ENCODE data around the gene TPST2. TPM values are rescaled to one million over a fixed set of nuclear protein-coding genes. Genes with fewer than 3 reads are reported as not detected.

Gene TPST2
- total RNA-seq, 2 experiments from 2014 or later = 55.4 to 60.8 TPM

DNA sequence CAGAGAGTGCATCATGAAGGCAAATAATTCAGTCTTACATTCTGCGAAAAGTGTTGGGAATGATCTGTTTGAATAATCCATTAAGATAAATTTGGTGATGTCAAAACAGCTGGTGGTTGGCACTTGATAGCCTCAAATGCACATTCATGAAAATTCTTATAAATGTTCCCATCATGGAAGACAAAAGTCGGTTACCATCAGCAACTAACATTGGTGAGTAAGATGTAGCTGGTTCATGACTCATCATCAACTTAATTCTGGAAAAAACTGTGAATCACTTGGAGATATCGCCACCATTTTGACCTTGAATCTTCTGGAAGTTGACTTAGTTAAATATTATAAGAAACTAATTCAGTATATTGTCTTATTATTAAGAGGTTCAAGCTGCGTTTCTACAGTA is 16.7 kb upstream of the TPST2 start:
- Mint-ChIP-seq H3K36me3 (ENCODE audit: low read depth) (peaks cover 5% of the 10 kb centered on the region), H3K27me3 (peaks cover 7% of the 10 kb centered on the region), H3K4me3 (no peak overlapping the region), H3K4me1 (peaks cover 36% of the 10 kb centered on the region), H3K27ac (no peak overlapping the region), H3K9me3 (no peaks in the 10 kb centered on the region)
- ChIA-PET CTCF (interaction anchor here (0.7 to 1.7 kb wide), 4 partner anchors 11 to 79 kb away, joined by 3 to 8 read pairs (median 4); no protein-coding TSS in a partner anchor), POLR2A (no interaction called here)
- no peak for DNase-seq

DNA sequence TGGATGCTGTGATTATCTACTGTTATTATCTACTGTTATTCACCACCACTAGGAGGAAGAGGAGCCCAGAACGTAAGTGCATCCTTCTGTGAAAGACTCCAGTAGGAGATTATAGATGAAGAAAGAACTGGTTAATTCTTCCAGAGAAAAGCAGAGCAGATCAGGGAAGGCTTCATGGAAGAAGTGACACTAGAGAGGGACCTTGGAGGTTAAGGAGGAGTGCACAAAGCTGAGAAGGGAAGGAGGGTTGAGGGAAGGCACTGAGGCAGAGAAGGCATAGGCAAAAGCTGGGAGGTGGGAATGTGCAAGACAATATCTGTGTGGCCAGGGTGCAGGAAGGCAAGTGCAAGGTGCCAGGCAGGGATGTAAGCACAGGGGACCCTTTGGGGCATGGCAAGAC is 14.4 kb upstream of the TPST2 start:
- ChIA-PET POLR2A (interaction anchor here (1.0 kb wide), 1 partner anchor 12 kb away, joined by 3 read pairs; no protein-coding TSS in a partner anchor), CTCF (no interaction called here)
- H3K9me3 Mint-ChIP-seq = no peaks in the 10 kb centered on the region
- peaks cover 3% of the 10 kb centered on the region for H3K36me3 Mint-ChIP-seq (ENCODE audit: low read depth)
- peaks cover 18% of the 10 kb centered on the region for H3K4me1 Mint-ChIP-seq
- DNase-seq = no peak
- no peak overlapping the region for H3K27ac Mint-ChIP-seq
- H3K4me3 Mint-ChIP-seq = no peak overlapping the region
- H3K27me3 Mint-ChIP-seq = peaks cover 7% of the 10 kb centered on the region

DNA sequence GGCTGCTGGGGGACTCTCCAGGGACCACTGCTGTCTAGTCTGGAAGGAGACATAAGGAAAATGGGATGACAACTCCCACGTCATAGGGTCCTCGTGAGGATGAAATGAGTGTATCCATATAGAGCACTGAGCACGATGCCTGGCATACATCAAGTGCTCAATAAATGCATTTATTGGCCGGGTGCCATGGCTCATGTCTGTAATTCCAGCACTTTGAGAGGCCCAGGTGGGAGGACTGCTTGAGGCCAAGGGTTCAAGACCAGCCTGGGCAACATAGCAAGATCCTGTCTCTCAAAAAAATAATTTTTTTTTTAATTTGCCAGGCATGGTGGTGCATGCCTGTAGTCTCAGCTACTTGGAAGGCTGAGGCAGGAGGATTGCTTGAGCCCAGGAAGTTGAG is 12.2 kb upstream of the TPST2 start:
- H3K9me3 Mint-ChIP-seq = no peaks in the 10 kb centered on the region
- H3K4me1 Mint-ChIP-seq = peaks cover 21% of the 10 kb centered on the region
- no peaks in the 10 kb centered on the region for H3K36me3 Mint-ChIP-seq (ENCODE audit: low read depth)
- CTCF ChIA-PET = interaction anchor here (0.7 to 1.0 kb wide), 2 partner anchors 22 to 23 kb away, joined by 3 to 4 read pairs; no protein-coding TSS in a partner anchor
- H3K27me3 Mint-ChIP-seq = peaks cover 9% of the 10 kb centered on the region
- H3K4me3 Mint-ChIP-seq = no peak overlapping the region
- POLR2A ChIA-PET = no interaction called here
- no peak for DNase-seq
- H3K27ac Mint-ChIP-seq = no peak overlapping the region

DNA sequence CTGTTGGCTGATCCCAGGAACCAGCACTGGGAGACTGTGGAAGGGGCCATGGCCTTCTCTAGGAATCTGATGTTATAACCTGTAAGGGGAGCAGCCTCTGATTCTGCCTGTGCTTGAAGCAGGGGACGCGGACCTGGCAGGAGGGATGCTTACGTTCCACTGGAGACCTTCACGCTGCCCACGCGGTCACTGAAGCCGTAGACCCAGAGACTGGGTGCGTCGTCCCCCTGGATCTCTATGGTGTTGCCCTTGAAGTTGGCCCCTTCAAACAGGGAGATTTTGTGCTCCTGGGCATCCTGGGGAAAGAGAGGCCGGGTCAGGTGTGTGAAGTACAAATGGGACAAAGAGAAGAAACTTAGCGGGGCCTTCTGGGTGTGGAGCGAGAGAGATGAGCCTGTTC is 11.8 kb upstream of the TPST2 start:
- H3K27ac Mint-ChIP-seq = no peak overlapping the region
- no peaks in the 10 kb centered on the region for H3K9me3 Mint-ChIP-seq
- H3K4me1 Mint-ChIP-seq = peaks cover 25% of the 10 kb centered on the region
- H3K4me3 Mint-ChIP-seq = no peak overlapping the region
- CTCF ChIA-PET = interaction anchor here (0.7 kb wide), 1 partner anchor 22 kb away, joined by 3 read pairs; no protein-coding TSS in a partner anchor
- DNase-seq = no peak
- POLR2A ChIA-PET = no interaction called here
- no peaks in the 10 kb centered on the region for H3K36me3 Mint-ChIP-seq (ENCODE audit: low read depth)
- H3K27me3 Mint-ChIP-seq = peaks cover 11% of the 10 kb centered on the region

DNA sequence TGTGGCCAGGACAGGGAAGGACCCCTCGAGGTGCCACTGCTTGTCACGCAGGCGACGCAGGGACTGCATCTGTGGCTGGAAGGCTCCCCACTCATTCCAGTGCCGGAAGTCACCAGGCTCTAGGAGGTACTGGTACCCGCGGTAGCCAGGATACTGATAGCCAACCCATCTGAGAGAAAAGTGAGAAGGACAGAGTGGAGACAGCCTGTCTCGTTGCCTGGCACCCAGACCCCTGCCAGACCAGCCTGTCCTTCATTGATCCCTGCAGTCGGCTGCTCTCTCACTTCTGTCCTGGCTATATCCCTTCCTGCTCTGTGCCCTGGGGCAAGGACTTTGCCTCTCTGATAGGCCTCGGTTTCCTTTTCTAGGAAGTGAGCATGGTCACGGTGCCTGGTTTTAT is 9.6 kb upstream of the TPST2 start:
- no peak overlapping the region for H3K4me3 Mint-ChIP-seq
- no peak overlapping the region for H3K27ac Mint-ChIP-seq
- no peak for DNase-seq
- ChIA-PET POLR2A (no interaction called here), CTCF (no interaction called here)
- H3K9me3 Mint-ChIP-seq = no peaks in the 10 kb centered on the region
- H3K36me3 Mint-ChIP-seq (ENCODE audit: low read depth) = no peaks in the 10 kb centered on the region
- peaks cover 11% of the 10 kb centered on the region for H3K27me3 Mint-ChIP-seq
- peaks cover 27% of the 10 kb centered on the region for H3K4me1 Mint-ChIP-seq

DNA sequence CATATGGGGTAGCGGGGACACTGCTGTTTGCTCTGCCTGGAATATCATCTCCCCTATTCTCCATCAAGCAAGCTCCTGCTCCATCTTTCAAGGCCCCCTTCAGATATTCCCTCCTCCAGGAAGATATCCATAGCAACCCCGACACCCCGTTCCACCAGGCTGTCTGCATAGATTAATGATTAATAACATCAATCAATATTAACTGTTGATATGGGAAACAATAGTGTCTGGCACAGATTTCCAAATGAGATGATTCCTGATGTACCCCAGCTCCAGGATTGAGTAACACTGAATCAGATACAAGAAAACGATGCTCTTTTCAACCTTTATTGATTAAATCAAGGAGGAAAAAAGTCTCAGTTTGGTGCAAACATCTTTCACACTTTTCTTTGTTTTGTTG is 7.5 kb upstream of the TPST2 start:
- no peaks in the 10 kb centered on the region for H3K9me3 Mint-ChIP-seq
- no peaks in the 10 kb centered on the region for H3K36me3 Mint-ChIP-seq (ENCODE audit: low read depth)
- no peak overlapping the region for H3K4me3 Mint-ChIP-seq
- POLR2A ChIA-PET = interaction anchor here (0.6 to 1.7 kb wide), 2 partner anchors 10 to 75 kb away, joined by 3 read pairs; no protein-coding TSS in a partner anchor
- CTCF ChIA-PET = no interaction called here
- H3K27ac Mint-ChIP-seq = no peak overlapping the region
- no peak for DNase-seq
- H3K4me1 Mint-ChIP-seq = peaks cover 39% of the 10 kb centered on the region
- H3K27me3 Mint-ChIP-seq = peaks cover 11% of the 10 kb centered on the region

DNA sequence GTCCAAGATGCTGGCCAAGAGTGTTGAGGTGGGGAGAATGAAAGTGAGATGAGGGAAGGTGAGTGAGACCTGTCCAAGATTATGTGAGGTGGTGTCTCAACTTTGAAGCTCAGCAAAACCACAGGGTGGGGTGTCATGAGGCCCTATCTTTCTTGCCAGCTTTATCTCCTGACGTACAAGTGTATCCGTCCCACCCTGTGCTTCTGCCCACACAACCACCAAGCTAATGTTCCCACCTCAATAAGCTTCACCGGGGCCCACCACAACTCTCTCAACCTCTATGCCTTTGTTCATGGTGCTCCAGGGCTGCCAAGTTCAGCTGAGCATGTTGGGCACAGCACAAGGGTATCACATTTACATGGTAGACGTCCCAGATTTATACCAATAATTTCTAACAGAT is 7.1 kb upstream of the TPST2 start:
- Mint-ChIP-seq H3K27ac (no peak overlapping the region), H3K36me3 (ENCODE audit: low read depth) (no peaks in the 10 kb centered on the region), H3K4me1 (peaks cover 44% of the 10 kb centered on the region), H3K4me3 (no peak overlapping the region), H3K9me3 (no peaks in the 10 kb centered on the region), H3K27me3 (peaks cover 11% of the 10 kb centered on the region)
- CTCF ChIA-PET = no interaction called here
- POLR2A ChIA-PET = interaction anchor here (1.1 to 1.8 kb wide), 3 partner anchors 14 to 76 kb away, joined by 3 to 6 read pairs (median 3); no protein-coding TSS in a partner anchor
- no peak for DNase-seq

DNA sequence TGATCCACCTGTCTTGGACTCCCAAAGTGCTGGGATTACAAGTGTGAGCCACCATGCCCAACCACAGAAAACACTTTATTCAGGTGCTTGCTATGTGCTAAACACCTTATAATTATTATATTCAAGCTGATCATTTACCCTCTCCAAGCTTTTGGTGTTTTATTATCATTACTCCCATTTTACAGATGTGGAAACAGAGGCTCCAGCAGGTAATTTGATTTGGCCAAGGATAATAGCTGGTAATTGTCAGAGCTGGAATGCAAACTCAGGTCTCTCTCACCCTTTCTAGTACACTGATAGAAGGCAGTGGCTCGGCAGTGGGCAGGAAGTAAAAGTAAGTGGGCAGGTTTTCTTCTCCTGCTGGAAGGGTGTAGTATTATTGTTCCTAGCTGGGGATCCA is 3.8 kb upstream of the TPST2 start:
- H3K27ac Mint-ChIP-seq = peak overlapping the region; percentile 51
- CTCF ChIA-PET = no interaction called here
- peaks cover 8% of the 10 kb centered on the region for H3K27me3 Mint-ChIP-seq
- no peaks in the 10 kb centered on the region for H3K9me3 Mint-ChIP-seq
- H3K36me3 Mint-ChIP-seq (ENCODE audit: low read depth) = peaks cover under 1% of the 10 kb centered on the region
- peaks cover 61% of the 10 kb centered on the region for H3K4me1 Mint-ChIP-seq
- POLR2A ChIA-PET = interaction anchor here (0.9 to 3.6 kb wide), 4 partner anchors 12 to 80 kb away, joined by 3 to 16 read pairs (median 3); no protein-coding TSS in a partner anchor
- DNase-seq = no peak
- no peak overlapping the region for H3K4me3 Mint-ChIP-seq

DNA sequence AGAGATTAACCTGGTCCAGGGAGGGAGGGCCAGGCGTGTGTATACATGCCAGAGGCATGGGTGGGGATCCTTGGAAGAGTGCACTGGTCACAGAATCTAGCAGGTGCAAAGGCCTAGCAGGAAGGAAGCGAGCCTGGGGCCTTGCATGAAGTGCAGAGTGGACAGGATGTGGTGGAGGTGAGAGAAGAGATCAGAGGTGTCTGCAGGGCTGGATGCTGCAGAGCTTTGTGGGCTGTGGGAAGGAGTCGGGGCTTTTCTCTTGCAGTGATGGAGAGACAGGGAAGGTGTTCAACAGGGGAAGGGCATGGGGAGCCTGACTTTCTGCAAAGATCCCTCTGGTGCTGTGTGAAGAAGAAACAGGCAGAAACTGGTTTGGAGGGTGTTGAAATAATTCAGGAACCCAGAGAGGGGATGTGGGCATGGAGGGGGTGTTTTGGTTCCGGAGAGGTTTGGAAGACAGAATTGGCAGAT is 2.5 kb upstream of the TPST2 start:
- peak overlapping the region; percentile 45 for H3K4me3 Mint-ChIP-seq
- DNase-seq = peak; percentile 80
- peak overlapping the region; percentile 82 for H3K27ac Mint-ChIP-seq
- ChIA-PET POLR2A (interaction anchor here (0.6 to 3.6 kb wide), 6 partner anchors 12 to 81 kb away, joined by 3 to 16 read pairs (median 5); no protein-coding TSS in a partner anchor), CTCF (interaction anchor here (0.6 to 1.3 kb wide), 3 partner anchors 13 to 89 kb away, joined by 3 to 4 read pairs (median 3); no protein-coding TSS in a partner anchor)
- peaks cover 69% of the 10 kb centered on the region for H3K4me1 Mint-ChIP-seq
- peaks cover 4% of the 10 kb centered on the region for H3K27me3 Mint-ChIP-seq
- peaks cover 2% of the 10 kb centered on the region for H3K9me3 Mint-ChIP-seq
- H3K36me3 Mint-ChIP-seq (ENCODE audit: low read depth) = peaks cover 10% of the 10 kb centered on the region

DNA sequence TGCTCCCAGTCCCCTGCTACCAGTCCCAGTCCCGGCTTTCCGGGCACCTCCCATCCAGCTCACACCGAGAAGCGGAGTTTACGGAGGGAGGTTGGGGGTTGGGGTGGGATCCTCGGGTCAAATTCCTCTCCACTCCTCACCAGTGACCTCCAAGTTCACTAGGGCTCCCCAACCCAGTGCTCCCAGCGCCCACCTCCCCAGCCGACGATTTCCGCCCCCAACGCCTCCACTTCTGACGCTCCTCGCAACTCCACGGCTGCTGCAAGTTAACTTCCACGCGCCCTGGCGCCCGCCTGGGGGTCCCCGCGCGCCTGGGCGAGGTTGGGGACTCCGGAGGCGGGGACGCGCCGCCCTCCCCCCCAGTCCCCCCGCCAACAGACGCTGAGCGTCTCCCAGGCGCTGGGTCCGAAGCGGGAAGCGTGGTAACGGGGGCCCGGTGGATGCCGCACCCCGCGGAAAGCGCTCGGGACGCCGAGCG is 526 bp downstream of the TPST2 start:
- Mint-ChIP-seq H3K9me3 (peaks cover 2% of the 10 kb centered on the region), H3K36me3 (ENCODE audit: low read depth) (peaks cover 27% of the 10 kb centered on the region), H3K27me3 (no peaks in the 10 kb centered on the region), H3K4me3 (peak overlapping the region; percentile 90), H3K27ac (peak overlapping the region; percentile 69), H3K4me1 (peaks cover 85% of the 10 kb centered on the region)
- ChIA-PET CTCF (interaction anchor here (1.3 kb wide), 1 partner anchor 46 kb away, joined by 3 read pairs; no protein-coding TSS in a partner anchor), POLR2A (interaction anchor here (1.0 to 1.9 kb wide), 3 partner anchors 9 to 105 kb away, joined by 3 to 8 read pairs (median 3); partner anchors contain the start of genes HPS4 and SRRD)
- DNase-seq = peak; percentile 29

DNA sequence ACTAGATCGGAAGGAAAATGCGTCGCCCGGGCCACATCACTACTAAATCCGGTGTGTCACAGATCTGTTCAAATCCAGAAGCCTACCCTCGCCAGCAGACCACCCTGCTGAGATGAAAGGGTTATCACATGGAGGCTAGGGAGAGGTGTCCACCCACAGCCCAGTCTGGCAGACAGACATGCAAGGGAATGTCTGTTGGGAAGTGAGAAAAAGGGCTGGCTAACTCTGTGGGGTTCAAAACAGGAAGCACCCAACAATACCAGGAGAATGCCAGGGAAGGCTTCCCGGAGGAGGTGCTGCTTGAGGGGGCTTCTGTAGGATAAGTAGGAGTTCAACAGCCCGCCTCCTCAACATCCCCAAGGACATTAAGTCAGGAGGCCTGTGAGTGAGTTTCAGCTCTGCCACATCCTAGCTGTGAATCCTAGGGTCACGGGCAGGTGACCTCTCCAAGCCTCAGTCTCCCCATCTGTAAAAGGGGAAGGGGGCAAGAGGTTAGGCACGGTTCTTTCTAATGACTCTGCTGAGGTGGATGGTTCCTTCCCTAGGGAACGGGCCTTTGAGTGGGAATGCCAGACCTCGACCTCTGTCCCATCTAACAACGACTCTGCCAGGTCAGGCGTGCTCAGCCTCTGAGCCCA is 1.1 kb downstream of the TPST2 start:
- Mint-ChIP-seq H3K36me3 (ENCODE audit: low read depth) (peaks cover 32% of the 10 kb centered on the region), H3K27me3 (no peaks in the 10 kb centered on the region), H3K9me3 (peaks cover 2% of the 10 kb centered on the region), H3K4me3 (peak overlapping the region; percentile 90), H3K27ac (peak overlapping the region; percentile 69), H3K4me1 (peaks cover 85% of the 10 kb centered on the region)
- ChIA-PET POLR2A (interaction anchor here (1.2 to 1.9 kb wide), 2 partner anchors 84 to 105 kb away, joined by 3 to 8 read pairs; partner anchors contain the start of genes HPS4 and SRRD), CTCF (interaction anchor here (1.3 kb wide), 1 partner anchor 46 kb away, joined by 3 read pairs; no protein-coding TSS in a partner anchor)
- no peak for DNase-seq

DNA sequence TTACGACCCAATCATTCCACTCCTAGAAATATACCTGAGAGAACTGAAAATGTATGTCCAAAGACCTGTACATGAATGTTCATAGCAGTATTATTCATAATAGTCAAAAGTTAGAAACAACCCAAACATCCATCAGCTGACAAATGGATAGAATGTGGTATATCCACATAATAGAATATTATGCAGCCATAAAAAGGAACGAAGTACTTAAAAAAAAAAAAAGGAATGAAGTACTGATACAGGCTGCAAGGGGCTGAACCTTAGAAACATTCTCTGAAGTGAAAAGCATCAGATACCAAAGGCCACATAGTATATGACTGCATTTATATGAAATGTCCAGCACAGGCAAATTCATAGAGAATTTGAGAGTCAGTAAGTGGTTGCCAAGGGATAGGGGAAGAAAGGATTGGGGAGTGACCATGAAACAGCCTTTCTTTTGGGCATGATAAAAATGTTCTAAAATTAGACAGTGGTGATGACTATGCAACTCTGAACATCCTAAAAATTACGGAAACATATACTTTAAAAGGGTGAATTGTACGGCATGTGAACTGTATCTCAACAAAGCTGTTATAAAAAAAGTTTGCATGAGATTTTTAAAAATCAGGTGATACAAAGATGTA is 1.8 kb downstream of the TPST2 start:
- DNase-seq = no peak
- CTCF ChIA-PET = interaction anchor here (1.3 kb wide), 1 partner anchor 45 kb away, joined by 3 read pairs; no protein-coding TSS in a partner anchor
- no peaks in the 10 kb centered on the region for H3K27me3 Mint-ChIP-seq
- POLR2A ChIA-PET = interaction anchor here (1.1 kb wide), 1 partner anchor 54 kb away, joined by 3 read pairs; no protein-coding TSS in a partner anchor
- H3K4me1 Mint-ChIP-seq = peaks cover 81% of the 10 kb centered on the region
- peak overlapping the region; percentile 90 for H3K4me3 Mint-ChIP-seq
- peaks cover 34% of the 10 kb centered on the region for H3K36me3 Mint-ChIP-seq (ENCODE audit: low read depth)
- peaks cover 2% of the 10 kb centered on the region for H3K9me3 Mint-ChIP-seq
- peak overlapping the region; percentile 69 for H3K27ac Mint-ChIP-seq

Measured in activated CD4-positive, alpha-beta memory T cell treated with anti-CD3 and anti-CD28 coated beads, Interleukin-2, amount 10 ng/mL, durations not matched to agents 7 days and 5 days (primary cell).